Parathyroid adenoma (tissue), 2 donors: ENCODE data around the gene ZBTB20.

ENCODE experiments used
- H2AFZ ChIP-seq: fragments of 300-600 bp; sonication (generic); one replicate; pipeline ENCODE4 v1.7.0; 2017; ENCODE audit warnings: antibody characterized with exemption, mild to moderate bottlenecking
- H3K27ac ChIP-seq: fragments of 300-600 bp; sonication (generic); one replicate; pipeline ENCODE4 v1.7.0; 2017
- H3K27me3 ChIP-seq: fragments of 300-600 bp; sonication (generic); one replicate; pipeline ENCODE4 v1.7.0; 2017; ENCODE audit warnings: low read length; ENCODE audit not compliant: control insufficient read depth, insufficient read depth
- H3K36me3 ChIP-seq: fragments of 300-600 bp; sonication (generic); one replicate; pipeline ENCODE4 v1.7.0; 2017; ENCODE audit warnings: low read length; ENCODE audit not compliant: control insufficient read depth, insufficient read depth
- H3K4me1 ChIP-seq: fragments of 300-600 bp; sonication (generic); one replicate; pipeline ENCODE4 v1.7.0; 2017; ENCODE audit warnings: control low read depth
- H3K4me2 ChIP-seq: fragments of 300-600 bp; sonication (generic); one replicate; pipeline ENCODE4 v1.7.0; 2017; ENCODE audit warnings: low read length
- H3K4me3 ChIP-seq: fragments of 300-600 bp; sonication (generic); one replicate; pipeline ENCODE4 v1.7.0; 2017; ENCODE audit warnings: low read depth, low read length
- H3K79me2 ChIP-seq: fragments of 300-600 bp; sonication (generic); one replicate; pipeline ENCODE4 v1.7.0; 2017; ENCODE audit warnings: control low read depth
- H3K9ac ChIP-seq: fragments of 300-600 bp; sonication (generic); one replicate; pipeline ENCODE4 v1.7.0; 2017; ENCODE audit warnings: mild to moderate bottlenecking
- H3K9me3 ChIP-seq: fragments of 300-600 bp; sonication (generic); one replicate; pipeline ENCODE4 v1.7.0; 2017; ENCODE audit warnings: low read length; ENCODE audit not compliant: control insufficient read depth
- TF ChIP-seq, protein P1 (sequence below): fragments of 300-600 bp; sonication (generic); IDR thresholded peaks from one replicate; pipeline ENCODE4 v1.7.0; 2017; ENCODE audit warnings: antibody characterized with exemption, mild to moderate bottlenecking
- donor health status: primary hyperparathyroidism.

ZBTB20 gene

GRCh38 chr3:114941626-114942309 is 205.3 kb downstream of the ZBTB20 start:
- H3K9me3 ChIP-seq = no peaks in the 10 kb centered on the region
- H2AFZ ChIP-seq = no peak overlapping the region
- H3K4me1 ChIP-seq = no peaks in the 10 kb centered on the region
- peaks cover 4% of the 10 kb centered on the region for H3K79me2 ChIP-seq
- TF ChIP-seq, protein P1, sequence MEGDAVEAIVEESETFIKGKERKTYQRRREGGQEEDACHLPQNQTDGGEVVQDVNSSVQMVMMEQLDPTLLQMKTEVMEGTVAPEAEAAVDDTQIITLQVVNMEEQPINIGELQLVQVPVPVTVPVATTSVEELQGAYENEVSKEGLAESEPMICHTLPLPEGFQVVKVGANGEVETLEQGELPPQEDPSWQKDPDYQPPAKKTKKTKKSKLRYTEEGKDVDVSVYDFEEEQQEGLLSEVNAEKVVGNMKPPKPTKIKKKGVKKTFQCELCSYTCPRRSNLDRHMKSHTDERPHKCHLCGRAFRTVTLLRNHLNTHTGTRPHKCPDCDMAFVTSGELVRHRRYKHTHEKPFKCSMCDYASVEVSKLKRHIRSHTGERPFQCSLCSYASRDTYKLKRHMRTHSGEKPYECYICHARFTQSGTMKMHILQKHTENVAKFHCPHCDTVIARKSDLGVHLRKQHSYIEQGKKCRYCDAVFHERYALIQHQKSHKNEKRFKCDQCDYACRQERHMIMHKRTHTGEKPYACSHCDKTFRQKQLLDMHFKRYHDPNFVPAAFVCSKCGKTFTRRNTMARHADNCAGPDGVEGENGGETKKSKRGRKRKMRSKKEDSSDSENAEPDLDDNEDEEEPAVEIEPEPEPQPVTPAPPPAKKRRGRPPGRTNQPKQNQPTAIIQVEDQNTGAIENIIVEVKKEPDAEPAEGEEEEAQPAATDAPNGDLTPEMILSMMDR = no peak
- H3K4me2 ChIP-seq = no peak overlapping the region
- H3K27ac ChIP-seq = no peak overlapping the region
- no peak overlapping the region for H3K4me3 ChIP-seq
- no peaks in the 10 kb centered on the region for H3K36me3 ChIP-seq
- H3K27me3 ChIP-seq = no peaks in the 10 kb centered on the region
- no peak overlapping the region for H3K9ac ChIP-seq

DNA sequence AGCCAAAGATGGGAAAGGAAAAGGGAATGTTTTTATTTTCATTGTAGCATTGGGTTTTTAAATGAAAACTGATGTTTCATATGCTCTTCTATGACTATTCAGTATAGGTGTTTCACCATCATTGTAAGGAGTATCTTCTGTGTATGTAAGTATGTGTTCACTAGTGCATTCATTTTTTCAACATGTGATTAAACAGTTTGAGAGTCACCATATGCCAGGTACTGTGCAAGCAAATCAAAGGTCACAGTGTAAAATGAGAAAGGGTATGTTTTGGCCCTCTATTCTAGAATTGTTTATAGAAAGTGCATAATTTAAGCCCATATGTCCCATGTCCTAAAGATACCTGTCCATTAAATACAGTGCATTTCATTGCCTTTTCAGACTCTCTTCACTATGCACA is 207.2 kb downstream of the ZBTB20 start:
- Histone ChIP-seq H3K9ac (no peak overlapping the region), H3K27me3 (no peaks in the 10 kb centered on the region), H3K36me3 (no peaks in the 10 kb centered on the region), H3K27ac (no peak overlapping the region), H2AFZ (no peak overlapping the region), H3K4me2 (no peak overlapping the region), H3K4me1 (peaks cover 2% of the 10 kb centered on the region), H3K9me3 (no peaks in the 10 kb centered on the region), H3K79me2 (peaks cover 4% of the 10 kb centered on the region), H3K4me3 (no peak overlapping the region)
- TF ChIP-seq, protein P1 = no peak

DNA sequence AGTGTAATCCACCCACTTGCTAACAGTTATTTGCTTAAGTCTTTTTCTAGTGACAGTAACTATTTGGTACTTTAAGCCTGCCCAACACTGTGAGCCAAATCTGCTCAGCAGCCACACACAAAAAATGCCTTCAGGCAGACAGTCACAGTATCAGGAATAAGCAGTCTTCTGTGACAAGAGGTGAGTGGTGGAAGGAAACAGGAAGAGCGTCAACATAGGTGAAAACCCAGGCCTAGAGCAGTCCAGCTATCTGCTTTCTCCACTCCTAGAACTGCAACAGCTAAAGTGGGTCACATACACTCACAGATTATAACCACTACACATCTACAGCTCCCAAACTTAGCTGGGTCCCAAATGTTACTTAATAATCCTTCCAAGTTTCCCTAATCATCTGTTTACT is 213.7 kb downstream of the ZBTB20 start:
- H3K4me1 ChIP-seq = peaks cover 2% of the 10 kb centered on the region

DNA sequence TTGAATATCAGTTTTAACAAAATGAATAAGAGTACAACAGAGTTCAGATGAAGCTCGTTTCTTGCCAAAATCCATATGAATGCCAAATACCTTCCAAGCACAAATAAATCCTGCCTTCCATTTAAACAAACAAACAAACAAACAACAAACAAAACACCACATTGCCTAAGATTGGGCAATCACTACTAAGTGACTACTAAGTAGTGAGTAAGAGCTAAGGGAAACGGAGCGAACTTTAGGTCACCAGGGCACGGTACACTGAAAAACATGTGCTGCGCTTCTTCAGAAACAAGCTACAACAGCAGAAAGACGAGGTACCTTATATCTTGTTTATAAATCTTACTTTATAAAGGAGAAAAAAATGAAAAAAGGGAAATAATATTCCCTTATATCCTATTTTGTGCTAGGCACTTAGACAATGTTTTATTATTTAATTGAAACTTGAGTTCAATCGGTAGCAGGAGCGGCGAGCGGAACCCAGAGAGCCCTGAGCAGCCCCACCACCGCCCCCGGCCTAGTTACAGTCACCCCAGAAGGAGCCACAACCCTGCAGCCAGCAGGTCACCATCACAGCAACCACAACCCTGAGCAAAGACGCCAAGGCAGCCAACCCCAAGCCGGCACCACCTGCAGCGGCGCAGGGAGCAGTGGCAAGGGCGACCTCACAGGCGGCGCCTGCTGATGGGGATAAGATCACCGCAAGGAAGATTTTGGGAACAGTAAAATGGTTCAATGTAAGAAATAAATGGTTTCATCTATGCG is 216.9 kb downstream of the ZBTB20 start:
- Histone ChIP-seq H3K27ac (no peak overlapping the region), H3K4me3 (no peak overlapping the region), H3K36me3 (no peaks in the 10 kb centered on the region), H3K9ac (no peak overlapping the region), H3K4me2 (no peak overlapping the region), H3K79me2 (peaks cover 3% of the 10 kb centered on the region), H3K4me1 (peaks cover 3% of the 10 kb centered on the region), H3K9me3 (no peaks in the 10 kb centered on the region), H3K27me3 (no peaks in the 10 kb centered on the region), H2AFZ (no peak overlapping the region)
- TF ChIP-seq, protein P1 = no peak

More for the DNA sequence above, 213.7 kb downstream of the ZBTB20 start:
- Histone ChIP-seq H3K9me3 (no peaks in the 10 kb centered on the region), H3K27ac (no peak overlapping the region), H3K4me3 (no peak overlapping the region), H3K9ac (no peak overlapping the region), H3K4me2 (no peak overlapping the region), H3K36me3 (no peaks in the 10 kb centered on the region), H3K79me2 (peaks cover 7% of the 10 kb centered on the region), H3K27me3 (no peaks in the 10 kb centered on the region), H2AFZ (no peak overlapping the region)
- TF ChIP-seq, protein P1 = no peak
